HG02588 (cell line): ENCODE measurements around the gene TRIAP1.
A peak's percentile ranks its signal among the peaks of the same experiment; 100 is the strongest.
"Not testable (repeated sequence)": the region's sequence is repeated elsewhere in the genome, so short reads cannot be mapped to it uniquely, and the experiment has no call there.

Experiments
- ATAC-seq: cut with Tn5 transposase; IDR thresholded peaks from one replicate; pipeline ENCODE4 v1.9.1; 2021; ENCODE audit warnings: mild to moderate bottlenecking, moderate library complexity; ENCODE audit not compliant: unreplicated experiment

The TRIAP1 gene

GRCh38 chr12:120468821-120469449, 22.8 kb upstream of the TRIAP1 start:
- peak; percentile 31 for ATAC-seq

GRCh38 chr12:120468325-120468820, 22.2 kb upstream of the TRIAP1 start:
- no peak for ATAC-seq

DNA sequence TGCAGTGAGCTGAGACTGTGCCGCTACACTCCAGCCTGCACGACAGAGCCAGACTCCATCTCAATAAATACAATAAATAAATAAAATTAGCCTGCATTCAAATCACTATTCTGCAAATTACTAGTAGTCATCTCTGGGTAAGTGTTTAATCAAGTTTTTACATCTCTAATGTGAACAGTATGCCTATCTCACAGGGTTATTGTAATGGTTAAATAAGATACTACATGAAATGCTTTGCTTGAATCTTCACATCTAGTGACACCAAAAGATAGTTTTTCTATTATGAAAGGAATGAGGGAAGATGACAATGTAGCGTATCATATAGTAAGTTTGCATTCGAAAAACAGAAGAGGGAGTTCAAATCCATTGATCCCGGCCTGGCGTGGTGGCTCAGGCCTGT, 21.3 kb upstream of the TRIAP1 start:
- no peak for ATAC-seq

GRCh38 chr12:120466560-120467315, 20.6 kb upstream of the TRIAP1 start:
- no peak for ATAC-seq

DNA sequence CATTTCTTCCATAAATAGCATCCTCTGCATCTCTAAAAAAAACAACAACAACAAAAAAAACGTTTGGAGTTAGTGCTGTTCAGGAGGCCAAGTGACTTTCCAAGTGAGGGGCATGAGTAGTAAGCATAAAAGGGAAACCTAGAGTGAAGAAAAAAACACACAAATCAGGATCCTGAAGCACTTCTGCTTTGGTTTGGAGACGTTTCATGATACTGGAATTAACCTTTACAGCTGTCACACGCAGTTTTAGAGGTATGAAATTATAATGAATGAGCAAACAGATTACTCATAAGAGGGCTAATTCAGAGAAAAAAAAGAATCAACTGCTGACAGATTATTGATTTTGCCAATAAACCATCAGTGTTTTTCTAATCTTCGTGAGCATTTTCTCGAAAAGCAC, 19.6 kb upstream of the TRIAP1 start:
- ATAC-seq: no peak

DNA sequence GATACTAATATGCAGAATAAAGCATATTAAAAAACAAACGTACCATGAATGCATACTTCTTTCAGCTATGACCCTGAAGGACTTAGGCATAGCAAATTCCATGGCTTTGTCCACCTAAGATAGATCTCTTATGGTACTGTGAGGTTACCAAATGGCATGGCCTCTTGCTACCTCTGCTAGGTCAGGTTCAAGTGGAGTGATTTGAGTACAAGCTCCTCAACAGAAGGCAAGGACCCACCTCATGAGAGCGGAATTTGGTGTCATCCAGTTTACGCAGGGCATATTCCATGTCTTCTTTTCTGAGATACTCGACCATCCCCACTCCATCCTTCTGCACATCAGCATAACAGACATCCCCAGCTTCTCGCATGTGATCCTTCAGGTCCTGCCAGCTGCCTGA, 17.5 kb upstream of the TRIAP1 start:
- no peak for ATAC-seq

DNA sequence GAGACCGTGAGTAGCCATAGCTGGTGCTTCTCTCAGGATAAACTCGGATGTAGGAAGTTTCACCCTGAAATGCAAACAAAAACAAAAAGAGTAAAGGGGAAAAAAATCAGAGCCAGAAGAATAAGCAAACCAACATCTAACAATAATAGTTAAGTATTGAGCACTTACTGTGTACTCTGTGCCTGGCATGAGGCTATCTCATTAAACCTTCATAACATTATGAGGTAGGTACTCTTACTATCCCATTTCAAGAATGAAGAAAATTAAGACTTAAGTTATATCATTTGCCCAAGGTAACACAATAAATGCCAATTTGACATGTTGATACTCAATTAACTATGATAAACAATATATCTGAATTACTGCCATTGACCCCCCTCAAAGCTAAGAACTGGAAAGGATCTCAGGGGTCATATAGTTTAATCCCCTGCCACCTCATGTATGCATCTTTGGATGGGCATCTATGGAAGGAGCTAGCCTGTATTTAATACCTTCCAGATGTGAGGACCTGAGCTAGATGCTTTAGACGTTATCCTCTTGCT, 16.0 kb upstream of the TRIAP1 start:
- ATAC-seq: no peak

GRCh38 chr12:120460157-120460556, 14.0 kb upstream of the TRIAP1 start:
- no peak for ATAC-seq

- no peak for ATAC-seq
Observed at GRCh38 chr12:120457133-120457532, 10.9 kb upstream of the TRIAP1 start.

- no peak for ATAC-seq
Observed at GRCh38 chr12:120455302-120455701, 9.1 kb upstream of the TRIAP1 start.

GRCh38 chr12:120453977-120454376, 7.8 kb upstream of the TRIAP1 start:
- no peak for ATAC-seq

- ATAC-seq: no peak
Observed at GRCh38 chr12:120453060-120453750, 7.0 kb upstream of the TRIAP1 start.

DNA sequence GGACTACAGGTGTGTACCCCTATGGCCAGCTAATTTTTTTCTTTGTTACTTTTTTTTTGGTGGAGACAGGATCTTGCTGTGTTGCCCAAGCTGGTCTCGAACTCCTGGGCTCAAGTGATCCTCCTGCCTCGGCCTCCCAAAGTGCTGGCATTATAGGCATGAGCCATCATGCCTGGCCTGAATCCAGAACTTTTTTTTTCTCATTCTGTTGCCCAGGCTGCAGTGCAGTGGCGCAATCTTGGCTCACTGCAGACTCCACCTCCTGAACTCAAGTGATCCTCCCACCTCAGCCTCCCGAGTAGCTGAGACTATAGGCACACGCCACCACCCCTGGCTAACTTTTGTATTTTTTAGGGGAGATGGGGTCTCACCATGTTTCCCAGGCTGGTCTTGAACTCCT, 6.3 kb upstream of the TRIAP1 start:
- not testable (repeated sequence) for ATAC-seq

GRCh38 chr12:120447992-120448391, 1.8 kb upstream of the TRIAP1 start:
- no peak for ATAC-seq

DNA sequence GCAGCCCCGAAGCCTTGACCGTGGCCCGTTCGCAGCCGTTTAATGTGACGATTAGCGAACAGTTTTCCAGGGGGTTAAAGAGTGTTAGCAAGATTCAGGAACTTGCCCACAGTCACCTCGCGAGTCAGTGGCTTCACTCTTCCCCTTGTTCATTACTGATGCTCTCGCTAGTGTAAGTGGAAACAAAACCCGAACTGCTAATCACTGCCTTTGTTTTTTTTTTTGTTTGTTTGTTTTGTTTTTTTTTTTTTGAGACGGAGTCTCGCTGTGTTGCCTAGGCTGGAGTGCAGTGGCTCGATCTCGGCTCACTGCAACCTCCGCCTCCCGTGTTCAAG, 627 bp upstream of the TRIAP1 start:
- ATAC-seq: not testable (repeated sequence)

DNA sequence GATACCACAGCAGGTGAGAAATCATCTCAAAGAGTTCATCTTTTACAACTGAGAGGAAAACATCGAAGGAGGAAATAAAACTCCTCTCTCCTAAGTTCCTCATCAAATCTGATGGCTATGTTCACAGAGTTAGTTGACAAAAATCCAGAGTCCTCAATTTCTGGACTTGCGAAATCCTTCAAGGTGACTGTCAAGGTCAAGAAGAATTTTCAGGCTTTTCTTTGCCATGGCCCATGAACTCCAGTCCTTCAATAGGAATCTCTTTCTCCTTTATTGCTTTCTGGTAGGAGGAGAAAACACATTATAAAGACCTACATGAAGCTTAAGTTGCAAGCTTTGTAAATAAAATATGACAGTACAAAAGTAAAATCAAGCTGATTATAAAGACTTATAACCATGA, 1.5 kb downstream of the TRIAP1 start:
- no peak for ATAC-seq

DNA sequence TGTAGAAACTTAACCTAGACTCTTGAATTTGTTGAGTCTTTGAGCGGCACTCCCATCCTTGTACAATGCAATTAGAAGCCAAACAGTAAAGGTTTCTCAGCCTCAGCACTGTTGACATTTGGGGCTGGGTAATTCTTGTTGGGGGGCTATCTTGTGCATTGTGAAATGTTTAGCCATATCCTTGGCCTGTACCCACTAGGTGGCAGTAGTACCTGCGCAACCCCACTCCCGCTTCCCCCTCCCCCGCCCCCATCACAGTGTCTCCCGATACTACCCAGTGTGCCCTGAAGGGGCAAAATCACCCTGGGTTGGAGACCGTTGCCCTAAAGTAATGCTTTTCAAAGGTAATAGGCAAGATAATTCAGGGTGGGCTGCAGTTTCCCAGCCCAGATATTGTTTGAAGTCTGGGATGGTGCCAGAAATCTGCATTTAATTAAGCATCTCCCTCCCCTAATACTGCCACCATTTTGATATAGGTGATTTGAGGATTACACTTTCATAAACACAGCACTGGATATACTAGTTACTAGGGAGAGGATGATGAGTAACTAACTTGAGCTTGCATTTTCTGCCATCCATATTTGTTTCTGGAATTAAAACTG, 6.4 kb downstream of the TRIAP1 start:
- no peak for ATAC-seq

GRCh38 chr12:120438495-120439198, 7.5 kb downstream of the TRIAP1 start:
- ATAC-seq: no peak

GRCh38 chr12:120437735-120438494, 8.3 kb downstream of the TRIAP1 start, which contains the start of gene COX6A1:
COX6A1 (plus strand) TSS chr12:120438113; CDS start chr12:120438127, 14 bp downstream.
- peak; percentile 91 for ATAC-seq
